AML-193 (cell line): ENCODE data around the gene FDPS.

Experiments
- DNase-seq, 2 experiments: peaks; one replicate each; lab custom pipeline; 2025; lab: John Stamatoyannopoulos, UW

The FDPS gene

DNA sequence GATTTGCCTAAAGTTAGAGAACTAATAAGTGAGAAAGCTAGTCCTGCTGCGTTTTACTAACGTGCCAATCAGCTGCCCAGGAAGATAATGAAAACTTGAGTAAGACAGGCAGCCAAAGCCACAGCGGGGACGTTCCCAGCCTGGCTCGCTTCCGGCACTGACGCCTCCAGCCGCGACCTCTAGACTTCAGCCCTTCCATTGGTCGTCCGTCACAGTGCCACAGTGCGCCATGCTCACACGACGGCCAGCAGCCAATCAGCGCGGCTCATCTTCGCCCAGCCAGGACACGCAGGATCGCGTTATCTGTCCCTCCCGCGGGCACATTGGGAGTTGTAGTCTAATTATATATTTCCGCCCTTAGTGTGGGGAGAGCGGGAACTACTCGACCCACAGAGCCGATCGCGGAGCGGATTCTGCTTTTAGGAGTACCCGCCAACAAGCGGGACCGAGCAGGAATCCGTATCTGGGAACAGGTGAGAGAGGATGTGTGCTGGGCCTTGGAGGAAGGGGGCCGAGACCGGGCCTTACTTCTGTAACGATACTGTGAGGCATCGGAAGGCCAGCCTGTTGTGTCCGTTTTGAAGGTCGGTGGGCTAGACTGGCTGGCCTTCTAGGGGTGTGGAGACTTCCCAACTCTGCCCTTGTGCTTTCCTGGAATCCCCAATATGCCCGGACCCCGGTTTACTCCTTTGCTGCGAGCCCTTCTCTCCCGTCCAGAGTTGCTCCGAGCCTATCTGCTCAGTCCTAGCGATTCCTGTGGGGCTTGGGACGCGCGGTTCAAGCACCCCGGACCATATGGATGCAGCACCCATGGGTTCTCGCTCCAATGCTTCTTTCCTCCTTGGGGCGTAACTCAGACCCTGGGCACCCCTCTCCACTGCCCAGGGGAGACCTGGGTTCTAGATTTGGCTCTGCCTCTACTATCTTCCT lies at the start of gene FDPS:
TSS of gene FDPS (plus strand) at position 374 of the 930 bp plus-strand sequence. CDS start 924 bp downstream, outside the sequence.
- DNase-seq, result peak; percentile 97 to 99

DNA sequence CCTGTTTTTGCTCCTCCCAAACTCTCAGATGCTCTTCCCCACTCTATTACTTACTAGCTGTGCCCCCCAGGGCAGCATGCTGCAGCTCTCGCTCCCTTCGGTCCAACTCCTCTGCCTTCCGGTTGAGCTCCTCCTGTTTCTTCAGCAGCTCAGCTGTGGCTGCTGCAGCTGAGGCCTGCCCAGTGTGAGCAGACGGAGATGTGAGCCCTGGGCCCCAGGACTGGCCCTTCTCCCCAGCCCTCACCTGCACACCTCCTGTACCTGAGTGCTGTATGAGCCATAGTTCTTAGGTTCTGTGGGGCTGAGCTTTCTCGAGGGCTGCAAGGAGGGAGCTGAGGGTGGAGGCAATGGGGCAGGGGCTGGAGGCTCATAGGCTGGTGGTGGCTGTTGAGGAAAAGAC lies 48.4 kb upstream of the FDPS start:
- no peak for DNase-seq

DNA sequence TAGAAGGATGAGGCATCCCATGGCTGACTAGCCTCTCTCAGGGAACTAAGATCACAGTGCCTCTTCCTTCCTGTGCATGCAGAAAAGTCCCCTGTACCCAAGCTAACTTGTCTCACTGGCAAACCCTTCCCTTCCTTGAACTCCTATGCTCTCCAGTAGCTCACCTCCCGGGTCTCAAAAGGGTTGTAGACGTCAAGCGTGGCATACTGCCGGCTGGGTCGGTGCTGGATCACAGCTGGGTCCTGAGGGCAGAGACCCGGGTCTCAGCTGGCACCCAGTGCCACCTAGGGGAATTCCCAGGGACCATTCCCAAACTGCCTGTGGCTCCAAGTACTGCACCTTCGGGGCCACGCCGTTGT lies 47.2 kb upstream of the FDPS start:
- peak; percentile 9 to 20 for DNase-seq

DNA sequence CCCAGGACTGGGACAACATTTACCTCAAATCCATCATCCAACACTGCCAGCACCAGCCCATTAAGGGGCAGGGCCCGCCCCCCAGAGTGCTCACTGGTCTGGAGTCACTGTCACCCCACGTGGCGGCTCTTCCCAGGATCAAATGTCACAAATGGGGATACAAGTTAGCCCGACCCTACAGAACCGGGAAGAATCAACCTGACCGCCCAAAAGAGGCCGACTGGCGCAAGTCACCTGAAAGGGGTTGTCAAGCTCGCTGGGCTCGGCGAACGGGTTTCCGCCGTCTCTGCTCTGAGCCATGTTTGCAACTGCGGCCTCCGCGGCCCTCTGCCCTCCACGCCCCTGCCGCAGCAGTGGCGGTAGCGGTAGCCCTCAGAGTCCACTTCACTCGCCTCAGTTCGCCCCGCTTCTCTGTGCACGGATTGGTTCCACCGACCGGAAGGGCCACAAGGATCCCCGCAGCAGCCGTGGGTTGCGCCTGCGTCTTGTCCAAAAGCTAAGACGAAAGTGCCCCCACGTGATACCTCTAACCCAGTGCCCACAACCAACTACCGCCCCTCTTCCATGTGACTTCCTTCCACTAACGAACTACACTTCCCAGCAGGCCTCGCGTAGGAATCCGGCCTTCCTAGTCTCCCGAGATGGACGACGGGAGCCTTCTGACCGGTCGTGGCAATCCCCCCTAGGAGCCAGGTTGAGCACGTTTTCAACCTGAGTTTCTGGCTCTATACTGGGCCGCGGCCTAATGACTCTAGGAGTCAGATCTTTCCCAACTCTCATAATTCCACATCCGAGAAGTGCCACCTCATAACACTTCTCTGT lies 46.6 kb upstream of the FDPS start, which contains the start of gene SCAMP3:
TSS of gene SCAMP3 (minus strand) at position 509 of the 822 bp plus-strand sequence. CDS start at position 300, 209 bp downstream.
- DNase-seq, result peak; percentile 94 to 96

DNA sequence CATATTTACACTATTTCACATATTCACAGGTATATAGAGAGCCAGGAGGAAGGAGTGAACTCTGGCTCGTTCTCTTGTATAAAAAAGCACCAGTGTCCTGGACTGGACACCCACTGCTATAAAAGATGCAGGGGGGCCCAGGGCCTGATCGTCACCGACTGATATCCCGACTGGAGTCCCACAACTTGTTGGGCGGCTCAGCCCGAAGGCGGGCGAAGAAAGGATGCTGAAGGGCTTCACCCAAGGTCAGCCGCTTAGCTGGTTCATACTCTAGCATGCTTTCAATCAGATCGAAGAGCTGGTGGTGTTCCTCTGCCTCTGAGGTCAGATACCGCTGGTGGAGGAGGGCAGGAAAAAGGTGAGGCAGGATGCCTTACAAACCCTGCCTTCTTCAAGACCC lies 45.6 kb upstream of the FDPS start:
- no peak for DNase-seq

DNA sequence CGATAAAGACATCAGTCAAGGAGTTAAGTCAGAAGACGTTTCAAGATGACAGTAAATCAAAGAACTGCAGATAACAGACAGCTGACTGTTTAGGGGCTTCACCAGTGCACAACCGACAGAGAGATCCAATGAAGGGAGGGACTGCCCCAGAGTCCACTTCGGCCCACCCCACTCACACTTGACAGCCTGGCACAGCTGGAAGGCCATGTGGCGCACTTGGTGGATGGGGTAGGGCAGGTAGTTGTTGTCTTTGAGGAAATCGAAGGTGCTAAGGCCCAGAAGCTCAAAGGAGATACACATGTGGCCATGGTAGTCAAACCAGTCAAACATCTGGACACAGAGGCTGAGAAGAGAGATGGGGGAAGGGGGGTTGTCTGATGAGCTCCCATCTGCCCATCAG lies 42.1 kb upstream of the FDPS start:
- no peak for DNase-seq

DNA sequence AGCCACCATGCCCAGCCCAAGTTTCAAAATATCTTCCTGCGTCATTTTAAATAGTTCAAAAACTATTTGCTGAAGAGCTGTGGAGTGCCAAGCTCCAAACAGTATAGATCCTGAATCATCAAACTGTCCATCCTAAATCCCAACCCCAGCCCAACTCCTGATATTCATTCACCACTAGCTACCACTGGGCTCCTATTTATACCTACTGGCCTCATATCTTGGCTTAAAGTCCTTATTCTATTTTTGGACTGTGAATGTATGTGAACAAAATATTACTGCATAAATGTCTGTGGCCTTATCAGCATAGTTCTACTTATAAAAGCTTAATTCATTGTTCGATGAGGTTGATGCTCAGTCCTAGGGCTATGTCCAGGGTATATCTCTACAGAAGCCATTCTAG lies 41.3 kb upstream of the FDPS start:
- no peak for DNase-seq

DNA sequence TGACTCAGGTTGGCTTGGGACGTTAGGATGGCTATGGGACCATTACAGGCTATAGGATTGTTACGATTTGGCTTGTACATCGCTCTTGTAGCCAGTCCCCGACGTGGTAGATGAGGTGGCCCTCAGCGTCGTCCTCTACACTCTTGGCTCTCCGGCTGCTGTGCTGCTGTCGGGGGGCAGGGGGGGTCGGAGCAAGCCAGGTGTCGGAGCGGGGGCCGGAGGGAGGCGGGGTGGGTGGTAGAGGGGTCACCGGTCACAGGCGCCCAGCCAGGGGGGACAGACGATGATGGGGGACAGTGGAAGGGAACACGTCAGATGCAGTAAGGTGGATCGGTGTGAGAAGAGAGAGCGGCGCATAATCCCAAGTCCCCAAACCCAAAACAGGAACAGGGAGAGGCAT lies 40.0 kb upstream of the FDPS start:
- DNase-seq, result no peak

DNA sequence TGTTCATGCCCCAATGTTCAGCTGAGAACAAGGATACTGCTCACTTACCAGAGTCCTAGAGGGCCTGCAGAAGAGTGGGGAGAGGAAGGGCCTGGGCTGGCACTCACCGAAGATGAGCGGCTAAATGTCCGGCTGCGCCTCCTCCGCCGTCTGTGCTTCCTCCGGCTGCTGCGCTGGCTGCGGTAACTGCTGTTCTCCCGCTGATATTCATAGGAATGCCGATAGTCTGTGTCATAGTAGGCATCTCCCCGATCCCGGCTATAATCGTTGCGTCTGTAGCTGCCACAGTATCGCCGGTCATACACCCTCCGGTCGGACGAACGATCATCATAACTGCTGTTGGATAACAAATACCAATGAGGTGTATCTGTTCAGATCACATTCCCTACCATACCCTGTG lies 39.3 kb upstream of the FDPS start:
- no peak for DNase-seq

DNA sequence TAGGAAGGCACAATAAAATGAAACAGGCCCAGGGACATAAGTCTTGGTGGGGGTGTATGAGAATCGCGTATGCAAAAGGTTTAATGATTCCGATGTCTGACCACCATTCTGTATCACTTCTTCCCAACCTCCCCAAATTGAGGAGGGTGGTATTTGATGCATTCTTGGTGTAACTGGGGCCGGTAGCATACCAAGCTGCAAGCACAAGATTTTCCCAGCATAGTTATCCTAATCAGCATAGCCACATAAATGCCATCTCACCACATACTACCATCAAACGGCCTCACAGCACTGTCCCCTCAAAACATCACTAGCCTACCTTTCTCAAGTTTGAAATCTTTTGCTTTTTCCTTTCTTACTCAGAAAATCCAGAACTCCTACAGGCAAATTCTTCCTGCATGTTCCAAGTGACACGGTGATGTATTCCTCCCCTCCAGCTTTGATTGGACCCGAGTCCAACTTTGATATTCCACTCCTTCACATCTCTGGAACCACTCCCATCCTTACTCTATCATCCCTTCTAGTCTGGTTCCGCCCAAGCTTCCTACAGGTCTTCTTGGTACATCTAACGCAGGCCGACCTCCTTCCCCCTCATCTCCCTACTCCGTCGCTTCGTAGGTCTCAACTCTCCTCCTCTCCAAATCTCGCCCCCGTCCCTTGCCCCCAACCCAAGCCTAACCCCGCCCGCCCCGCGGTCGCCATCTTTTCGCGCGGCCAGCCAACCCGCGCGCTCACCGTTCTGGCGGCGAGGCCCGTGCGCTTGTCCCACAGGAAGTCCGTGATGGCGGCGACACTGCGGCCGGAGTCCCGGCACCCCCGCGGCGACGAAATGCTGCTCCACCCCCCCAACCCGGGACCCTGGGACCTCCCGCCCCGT lies 36.0 kb upstream of the FDPS start:
- no peak for DNase-seq

DNA sequence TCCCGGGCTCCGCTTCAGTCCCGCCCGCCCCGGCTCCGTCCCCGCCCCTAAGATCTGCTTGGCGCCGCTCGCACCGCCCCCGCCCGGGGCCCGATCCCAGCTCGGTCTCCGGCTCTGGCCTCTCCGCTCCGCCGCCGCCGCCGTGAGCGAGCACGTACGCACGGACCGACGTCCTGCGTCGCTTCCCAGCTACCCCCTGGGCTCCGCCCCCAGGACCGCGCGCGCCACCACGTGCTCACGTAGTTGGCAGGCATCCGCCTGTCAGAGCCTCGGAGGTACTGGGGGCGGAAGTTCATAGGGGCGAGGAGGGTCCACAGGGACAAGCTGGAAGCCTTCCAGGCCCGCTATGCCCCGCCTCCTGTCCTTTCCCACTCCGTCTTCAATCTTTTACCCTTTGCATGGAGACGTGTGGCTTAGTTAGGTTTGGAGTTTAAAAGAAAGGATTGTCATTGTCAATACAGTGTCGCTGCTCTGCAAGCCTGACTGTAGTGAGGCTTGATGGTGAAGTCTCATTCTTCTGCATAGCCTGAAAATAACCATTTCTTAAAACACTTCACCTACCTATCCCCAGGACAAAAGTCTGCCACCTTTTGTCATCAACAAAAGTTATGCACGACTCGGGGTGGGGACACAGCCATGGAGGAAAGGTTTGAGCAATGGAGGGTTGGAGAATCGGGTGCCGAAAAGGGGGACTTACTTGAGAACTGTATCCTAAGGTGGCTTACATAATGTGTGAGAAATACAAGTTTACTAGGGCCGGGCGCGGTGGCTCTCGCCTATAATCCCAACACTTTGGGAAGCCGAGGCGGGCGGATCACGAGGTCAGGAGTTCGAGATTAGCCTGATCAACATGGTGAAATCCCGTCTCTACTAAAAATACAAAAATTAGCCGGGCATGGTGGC lies 35.1 kb upstream of the FDPS start, which contains the start of gene CLK2:
TSS of gene CLK2 (minus strand) at position 162 of the 903 bp plus-strand sequence. CDS start 2,527 bp downstream, outside the sequence.
- DNase-seq, result peak; percentile 87 to 89

DNA sequence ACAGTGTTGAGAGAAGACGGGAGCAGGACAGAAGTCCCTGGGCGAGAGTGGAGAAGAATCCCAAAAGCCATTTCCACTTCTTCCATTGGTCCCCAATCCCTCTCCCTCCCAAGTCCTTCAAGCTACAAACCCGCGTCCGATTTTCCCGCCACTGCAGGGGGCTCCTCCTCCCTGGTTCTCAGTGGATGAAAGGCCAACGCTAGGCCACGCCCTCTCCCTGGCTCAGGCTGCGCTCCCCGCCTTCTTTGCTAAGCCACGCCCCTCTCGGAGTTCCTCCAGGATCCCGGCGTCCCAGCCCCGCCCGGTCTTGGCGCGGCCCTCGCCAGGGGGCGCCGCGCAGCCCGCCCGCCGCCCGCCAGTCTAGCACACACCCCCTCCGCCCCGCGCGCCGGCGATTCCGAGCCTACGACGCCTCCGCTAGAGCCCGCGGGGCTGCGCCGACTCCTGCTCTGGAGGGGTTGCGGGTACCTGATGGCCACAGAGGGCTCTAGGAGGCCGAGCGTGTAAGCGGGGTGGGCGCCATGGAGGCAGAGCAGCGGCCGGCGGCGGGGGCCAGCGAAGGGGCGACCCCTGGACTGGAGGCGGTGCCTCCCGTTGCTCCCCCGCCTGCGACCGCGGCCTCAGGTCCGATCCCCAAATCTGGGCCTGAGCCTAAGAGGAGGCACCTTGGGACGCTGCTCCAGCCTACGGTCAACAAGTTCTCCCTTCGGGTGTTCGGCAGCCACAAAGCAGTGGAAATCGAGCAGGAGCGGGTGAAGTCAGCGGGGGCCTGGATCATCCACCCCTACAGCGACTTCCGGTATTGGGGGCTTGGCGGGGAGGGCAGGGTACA lies 31.4 kb upstream of the FDPS start, which contains the start of gene HCN3:
TSS of gene HCN3 (plus strand) at position 394 of the 832 bp plus-strand sequence. CDS start at position 522, 128 bp downstream.
- DNase-seq, result peak; percentile 88 to 94

DNA sequence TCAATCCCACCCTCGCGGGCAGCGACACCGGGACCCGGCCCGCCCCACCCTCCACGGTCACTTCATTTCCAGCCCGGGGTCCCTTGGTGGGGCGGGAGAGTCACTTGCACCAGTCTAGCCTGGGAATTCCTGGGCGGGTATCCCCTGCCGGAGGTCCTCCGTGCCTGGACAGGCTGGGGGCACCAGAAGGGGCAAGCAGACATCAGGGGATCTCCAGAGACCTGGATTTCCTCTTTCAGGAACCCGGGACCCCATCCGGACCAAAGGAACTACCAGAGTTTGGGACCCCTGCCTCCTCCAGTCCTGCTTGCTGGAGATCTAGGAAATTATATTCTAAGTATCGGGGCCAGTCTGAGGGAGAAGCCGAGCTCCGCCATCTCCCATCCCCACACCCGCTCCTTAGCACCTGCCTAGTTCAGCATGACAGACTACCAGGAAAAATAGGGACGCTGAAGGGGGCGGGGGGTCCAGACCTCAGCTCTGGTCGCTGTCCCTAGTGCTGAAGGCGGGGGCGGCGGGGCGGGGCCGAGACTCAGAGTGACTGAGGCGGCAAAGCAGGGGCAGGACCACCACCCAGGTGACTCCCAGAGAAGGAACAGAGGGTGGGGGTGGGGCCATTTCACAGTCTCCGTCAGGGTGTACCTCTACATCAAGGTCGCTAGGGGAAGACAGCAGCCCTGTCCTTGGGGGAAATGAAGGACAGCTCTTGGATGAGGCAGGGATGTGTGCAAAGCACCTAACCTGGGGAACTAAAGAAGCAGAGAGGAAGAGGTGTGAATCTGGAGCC lies 30.6 kb upstream of the FDPS start:
- peak; percentile 25 to 30 for DNase-seq

DNA sequence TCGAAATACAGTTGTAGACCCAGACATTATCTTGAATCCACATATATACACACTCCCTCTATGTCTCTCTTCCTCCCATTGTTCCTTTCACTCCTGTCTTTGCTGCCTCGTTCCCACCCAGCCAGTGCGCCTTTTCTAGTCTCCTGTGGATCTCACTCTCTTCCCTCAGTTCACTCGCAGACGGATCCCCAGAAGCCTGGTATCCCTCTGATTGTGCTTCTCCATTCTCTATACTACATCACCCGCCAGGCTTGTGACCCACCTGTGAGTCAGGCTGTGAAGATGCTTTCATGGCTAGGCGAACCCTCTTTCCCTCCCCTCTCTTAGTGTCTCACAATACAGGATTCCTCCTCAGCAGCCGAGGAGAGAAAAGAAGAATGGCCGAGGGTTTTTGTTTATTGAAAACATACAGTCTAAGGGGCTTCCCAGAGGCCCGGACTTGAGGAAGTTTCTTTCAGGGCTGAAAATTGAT lies 29.9 kb upstream of the FDPS start:
- no peak for DNase-seq

DNA sequence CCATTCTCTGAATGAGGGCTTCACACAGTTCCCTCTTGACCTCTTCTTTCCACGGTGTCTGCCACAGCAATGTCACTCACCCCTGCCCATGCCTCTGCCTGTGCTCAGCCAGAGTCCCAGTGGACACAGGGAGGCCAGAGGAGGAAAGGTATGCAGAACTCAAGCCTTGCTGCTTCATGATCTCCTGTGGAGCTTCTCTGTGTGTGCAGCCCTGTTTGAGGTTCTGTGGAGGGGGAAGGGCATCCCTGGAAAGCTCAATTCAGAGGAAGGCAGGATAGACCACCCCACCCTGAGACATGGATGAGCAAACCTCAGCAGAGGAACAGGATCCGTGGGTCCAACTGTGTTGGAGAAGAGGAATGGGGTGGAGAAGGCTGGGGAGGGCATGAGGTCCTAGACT lies 29.4 kb upstream of the FDPS start:
- DNase-seq, result no peak

DNA sequence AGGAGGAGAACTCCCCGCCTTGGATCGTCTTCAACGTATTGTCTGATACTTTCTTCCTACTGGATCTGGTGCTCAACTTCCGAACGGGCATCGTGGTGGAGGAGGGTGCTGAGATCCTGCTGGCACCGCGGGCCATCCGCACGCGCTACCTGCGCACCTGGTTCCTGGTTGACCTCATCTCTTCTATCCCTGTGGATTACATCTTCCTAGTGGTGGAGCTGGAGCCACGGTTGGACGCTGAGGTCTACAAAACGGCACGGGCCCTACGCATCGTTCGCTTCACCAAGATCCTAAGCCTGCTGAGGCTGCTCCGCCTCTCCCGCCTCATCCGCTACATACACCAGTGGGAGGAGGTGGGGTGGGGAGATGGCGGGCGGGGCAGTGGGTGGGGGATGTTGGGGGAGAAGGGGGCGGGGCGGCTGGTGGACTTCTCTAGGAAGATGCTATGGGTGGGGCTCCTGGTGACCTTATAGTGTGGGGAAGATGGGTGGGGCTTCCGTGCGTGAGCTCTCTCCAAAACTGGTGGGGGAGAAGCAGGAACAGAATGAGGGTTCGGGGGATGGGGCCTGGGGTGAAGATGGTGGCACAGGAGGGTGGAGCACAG lies 26.1 kb upstream of the FDPS start:
- DNase-seq, result no peak

DNA sequence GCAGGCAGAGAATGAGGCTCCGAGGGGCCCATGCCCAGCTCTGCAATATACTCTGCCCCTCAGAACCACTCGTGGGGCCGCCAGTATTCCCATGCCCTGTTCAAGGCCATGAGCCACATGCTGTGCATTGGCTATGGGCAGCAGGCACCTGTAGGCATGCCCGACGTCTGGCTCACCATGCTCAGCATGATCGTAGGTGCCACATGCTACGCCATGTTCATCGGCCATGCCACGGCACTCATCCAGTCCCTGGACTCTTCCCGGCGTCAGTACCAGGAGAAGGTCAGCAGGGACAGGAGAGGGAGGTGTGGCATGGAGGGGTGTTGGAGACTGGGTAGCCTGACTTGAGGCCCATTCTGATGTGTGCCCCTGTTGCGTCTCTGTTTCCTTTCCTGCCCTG lies 24.2 kb upstream of the FDPS start:
- DNase-seq, result no peak

DNA sequence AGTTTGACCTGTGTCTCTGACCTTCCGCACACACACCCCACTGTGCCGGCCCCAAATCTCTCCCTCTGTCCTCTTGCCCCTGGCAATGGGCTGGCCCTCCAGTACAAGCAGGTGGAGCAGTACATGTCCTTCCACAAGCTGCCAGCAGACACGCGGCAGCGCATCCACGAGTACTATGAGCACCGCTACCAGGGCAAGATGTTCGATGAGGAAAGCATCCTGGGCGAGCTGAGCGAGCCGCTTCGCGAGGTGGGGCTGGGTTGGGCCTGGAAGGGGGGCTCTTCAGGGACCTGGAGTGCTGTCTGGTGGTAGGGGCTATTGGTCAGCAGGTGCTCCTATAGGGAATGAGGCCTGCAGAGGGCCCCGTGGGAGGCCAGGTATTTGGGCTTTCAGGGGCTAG lies 23.6 kb upstream of the FDPS start:
- no peak for DNase-seq
